Breast epithelium (tissue), 3 donors: ENCODE data around the gene DNAI7.

Source experiments
- POLR2A ChIP-seq: fragments of 450-650 bp; IDR thresholded peaks from one replicate; pipeline ENCODE4 v1.6.1; 2016; ENCODE audit warnings: antibody characterized with exemption, mild to moderate bottlenecking, moderate library complexity
- POLR2AphosphoS5 ChIP-seq, 3 donors: sonication (generic); formaldehyde crosslinking; IDR thresholded peaks; one replicate each; pipeline ENCODE4 v1.6.1; 2017; ENCODE audit warnings: antibody characterized with exemption in 3 of 3
- TF ChIP-seq, protein P1 (sequence below), 3 donors: fragments of 450-650 bp; IDR thresholded peaks; one replicate each; pipeline ENCODE4 v1.5.1; 2016 to 2017; ENCODE audit warnings: antibody characterized with exemption in 3 of 3, mild to moderate bottlenecking in 3 of 3, moderate library complexity in 3 of 3

DNA sequence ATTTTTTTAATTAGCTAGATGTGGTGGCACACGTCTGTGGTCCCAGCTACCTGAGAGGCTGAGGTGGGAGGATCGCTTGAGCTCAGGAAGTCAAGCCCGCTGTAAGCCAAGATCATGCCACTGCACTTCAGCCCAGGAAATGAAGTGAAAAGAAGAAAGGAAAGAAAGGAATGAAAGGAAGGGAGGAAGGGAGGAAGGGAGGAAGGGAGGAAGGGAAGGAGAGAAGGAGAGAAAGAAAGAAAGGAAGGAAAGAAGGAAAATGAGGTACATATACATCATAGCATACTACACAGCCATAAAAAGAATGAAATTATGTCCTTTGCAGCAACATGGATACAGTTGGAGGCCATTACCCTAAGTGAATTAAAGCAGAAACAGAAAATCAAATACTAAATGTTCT is 12.2 kb downstream of the DNAI7 start:
- TF ChIP-seq, protein P1, sequence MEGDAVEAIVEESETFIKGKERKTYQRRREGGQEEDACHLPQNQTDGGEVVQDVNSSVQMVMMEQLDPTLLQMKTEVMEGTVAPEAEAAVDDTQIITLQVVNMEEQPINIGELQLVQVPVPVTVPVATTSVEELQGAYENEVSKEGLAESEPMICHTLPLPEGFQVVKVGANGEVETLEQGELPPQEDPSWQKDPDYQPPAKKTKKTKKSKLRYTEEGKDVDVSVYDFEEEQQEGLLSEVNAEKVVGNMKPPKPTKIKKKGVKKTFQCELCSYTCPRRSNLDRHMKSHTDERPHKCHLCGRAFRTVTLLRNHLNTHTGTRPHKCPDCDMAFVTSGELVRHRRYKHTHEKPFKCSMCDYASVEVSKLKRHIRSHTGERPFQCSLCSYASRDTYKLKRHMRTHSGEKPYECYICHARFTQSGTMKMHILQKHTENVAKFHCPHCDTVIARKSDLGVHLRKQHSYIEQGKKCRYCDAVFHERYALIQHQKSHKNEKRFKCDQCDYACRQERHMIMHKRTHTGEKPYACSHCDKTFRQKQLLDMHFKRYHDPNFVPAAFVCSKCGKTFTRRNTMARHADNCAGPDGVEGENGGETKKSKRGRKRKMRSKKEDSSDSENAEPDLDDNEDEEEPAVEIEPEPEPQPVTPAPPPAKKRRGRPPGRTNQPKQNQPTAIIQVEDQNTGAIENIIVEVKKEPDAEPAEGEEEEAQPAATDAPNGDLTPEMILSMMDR (IDR thresholded peaks at IDR 0.05) = no peak
- TF ChIP-seq POLR2A (no peak), POLR2AphosphoS5 (IDR thresholded peaks at IDR 0.05) (no peak)
